Neural cell (in vitro differentiated cells): ENCODE results near the gene NAALAD2. TPM values are rescaled to one million over a fixed set of nuclear protein-coding genes. Genes with fewer than 3 reads are reported as not detected.

Experiments
- H2AFZ ChIP-seq: fragments of 200-600, 300-800 bp; sonication (generic), shearing (Covaris generic); 2 replicates; pipeline ENCODE4 v1.6.0; 2014; ENCODE audit warnings: low read depth, mild to moderate bottlenecking, antibody characterized with exemption, low read length, moderate library complexity
- H3F3A ChIP-seq: fragments of 200-600 bp; shearing (Covaris generic); 2 replicates; pipeline ENCODE4 v1.6.1; 2016; ENCODE audit warnings: mild to moderate bottlenecking, moderate library complexity, mixed read lengths, antibody characterized with exemption, low read length; ENCODE audit not compliant: insufficient read depth, poor library complexity, severe bottlenecking
- H3K27ac ChIP-seq: fragments of 200-600, 300-800 bp; sonication (generic), shearing (Covaris generic); 2 replicates; pipeline ENCODE4 v1.5.1; 2014; ENCODE audit warnings: mild to moderate bottlenecking, low read length, moderate library complexity
- H3K27me3 ChIP-seq: fragments of 300-800, 200-600 bp; sonication (generic), shearing (Covaris generic); 2 replicates; pipeline ENCODE4 v1.6.0; 2014; ENCODE audit warnings: mild to moderate bottlenecking, low read depth, low read length, moderate library complexity; ENCODE audit not compliant: insufficient read depth
- H3K36me3 ChIP-seq: fragments of 300-800, 200-600 bp; sonication (generic), shearing (Covaris generic); 2 replicates; pipeline ENCODE4 v1.5.1; 2014; ENCODE audit warnings: mild to moderate bottlenecking, antibody characterized with exemption, low read length, moderate library complexity; ENCODE audit not compliant: insufficient read depth
- H3K4me2 ChIP-seq: fragments of 300-800, 200-600 bp; sonication (generic), shearing (Covaris generic); 2 replicates; pipeline ENCODE4 v1.6.0; 2014; ENCODE audit warnings: mild to moderate bottlenecking, low read length
- H3K4me3 ChIP-seq: fragments of 300-800, 200-600 bp; sonication (generic), shearing (Covaris generic); 2 replicates; pipeline ENCODE4 v1.5.1; 2014; ENCODE audit warnings: mild to moderate bottlenecking, low read length, moderate library complexity
- H3K79me2 ChIP-seq: fragments of 200-600 bp; shearing (Covaris generic); replicated peaks from 2 replicates; pipeline ENCODE4 v1.6.0; 2014; ENCODE audit warnings: mild to moderate bottlenecking, low read length, moderate library complexity; ENCODE audit not compliant: insufficient read depth
- H3K9ac ChIP-seq: fragments of 300-800, 200-600 bp; sonication (generic), shearing (Covaris generic); 2 replicates; pipeline ENCODE4 v1.6.1; 2016; ENCODE audit warnings: mild to moderate bottlenecking, low read length, mixed read lengths
- H3K9me2 ChIP-seq: fragments of 200-600 bp; shearing (Covaris generic); 2 replicates; pipeline ENCODE4 v1.6.1; 2016; ENCODE audit warnings: mild to moderate bottlenecking, low read length, mixed read lengths; ENCODE audit not compliant: insufficient read depth
- H3K9me3 ChIP-seq: fragments of 200-600, 300-800 bp; sonication (generic), shearing (Covaris generic); 2 replicates; pipeline ENCODE4 v1.6.1; 2016; ENCODE audit warnings: mild to moderate bottlenecking, mixed run types, low read length, moderate library complexity, mixed read lengths
- H4K20me1 ChIP-seq: fragments of 200-600 bp; shearing (Covaris generic); 2 replicates; pipeline ENCODE4 v1.6.1; 2016; ENCODE audit warnings: mild to moderate bottlenecking, mixed run types; ENCODE audit not compliant: insufficient read depth
- EP300 ChIP-seq: fragments of 450-650 bp; conservative IDR thresholded peaks from 2 replicates; pipeline ENCODE4 v1.6.1; 2014; ENCODE audit warnings: antibody characterized with exemption, mild to moderate bottlenecking, moderate library complexity; ENCODE audit not compliant: poor library complexity, severe bottlenecking
- EZH2 ChIP-seq: fragments of 200-600, 300-800 bp; shearing (Covaris generic), sonication (generic); IDR thresholded peaks from 2 replicates; pipeline ENCODE4 v1.6.1; 2014; ENCODE audit warnings: antibody characterized with exemption, low read length, borderline replicate concordance, mild to moderate bottlenecking; ENCODE audit not compliant: insufficient read depth, poor library complexity, severe bottlenecking
- MXI1 ChIP-seq: fragments of 450-650 bp; conservative IDR thresholded peaks from 2 replicates; pipeline ENCODE4 v1.6.1; 2014; ENCODE audit warnings: antibody characterized with exemption, mild to moderate bottlenecking; ENCODE audit not compliant: poor library complexity, severe bottlenecking
- POLR2AphosphoS5 ChIP-seq: IDR thresholded peaks from 2 replicates; pipeline ENCODE4 v1.6.1; 2012
- RAD21 ChIP-seq: fragments of 450-650 bp; conservative IDR thresholded peaks from 2 replicates; pipeline ENCODE4 v1.6.1; 2014; ENCODE audit warnings: antibody characterized with exemption, mild to moderate bottlenecking, moderate library complexity
- REST ChIP-seq: IDR thresholded peaks from 2 replicates; pipeline ENCODE4 v1.6.1; 2012; ENCODE audit warnings: borderline replicate concordance
- SMC3 ChIP-seq: fragments of 450-650 bp; conservative IDR thresholded peaks from 2 replicates; pipeline ENCODE4 v1.6.1; 2014; ENCODE audit warnings: antibody characterized with exemption, mild to moderate bottlenecking, moderate library complexity; ENCODE audit not compliant: poor library complexity
- TAF1 ChIP-seq: IDR thresholded peaks from 2 replicates; pipeline ENCODE4 v1.6.1; 2012; ENCODE audit warnings: low read depth
- polyA plus RNA-seq: library from polyadenylated mRNA; depleted of rRNA; stranded (reverse); fragments of >200 nt; gene quantifications from 2 replicates; pipeline ENCODE4 v1.2.3, GENCODE V29; 2014
- TF ChIP-seq, protein P1 (sequence below): fragments of 450-650 bp; IDR thresholded peaks from 2 replicates; pipeline ENCODE4 v1.5.1; 2014; ENCODE audit warnings: antibody characterized with exemption, mild to moderate bottlenecking, moderate library complexity; ENCODE audit not compliant: poor library complexity, severe bottlenecking

Gene NAALAD2
- polyA plus RNA-seq, 1 donor from 2014 or later, result 19.4 TPM

- TF ChIP-seq RAD21 (no peak), TAF1 (no peak), REST (no peak), POLR2AphosphoS5 (no peak)
- TF ChIP-seq, protein P1, sequence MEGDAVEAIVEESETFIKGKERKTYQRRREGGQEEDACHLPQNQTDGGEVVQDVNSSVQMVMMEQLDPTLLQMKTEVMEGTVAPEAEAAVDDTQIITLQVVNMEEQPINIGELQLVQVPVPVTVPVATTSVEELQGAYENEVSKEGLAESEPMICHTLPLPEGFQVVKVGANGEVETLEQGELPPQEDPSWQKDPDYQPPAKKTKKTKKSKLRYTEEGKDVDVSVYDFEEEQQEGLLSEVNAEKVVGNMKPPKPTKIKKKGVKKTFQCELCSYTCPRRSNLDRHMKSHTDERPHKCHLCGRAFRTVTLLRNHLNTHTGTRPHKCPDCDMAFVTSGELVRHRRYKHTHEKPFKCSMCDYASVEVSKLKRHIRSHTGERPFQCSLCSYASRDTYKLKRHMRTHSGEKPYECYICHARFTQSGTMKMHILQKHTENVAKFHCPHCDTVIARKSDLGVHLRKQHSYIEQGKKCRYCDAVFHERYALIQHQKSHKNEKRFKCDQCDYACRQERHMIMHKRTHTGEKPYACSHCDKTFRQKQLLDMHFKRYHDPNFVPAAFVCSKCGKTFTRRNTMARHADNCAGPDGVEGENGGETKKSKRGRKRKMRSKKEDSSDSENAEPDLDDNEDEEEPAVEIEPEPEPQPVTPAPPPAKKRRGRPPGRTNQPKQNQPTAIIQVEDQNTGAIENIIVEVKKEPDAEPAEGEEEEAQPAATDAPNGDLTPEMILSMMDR, result no peak
Measured at GRCh38 chr11:90100431-90100830, 34.0 kb upstream of the NAALAD2 start.

DNA sequence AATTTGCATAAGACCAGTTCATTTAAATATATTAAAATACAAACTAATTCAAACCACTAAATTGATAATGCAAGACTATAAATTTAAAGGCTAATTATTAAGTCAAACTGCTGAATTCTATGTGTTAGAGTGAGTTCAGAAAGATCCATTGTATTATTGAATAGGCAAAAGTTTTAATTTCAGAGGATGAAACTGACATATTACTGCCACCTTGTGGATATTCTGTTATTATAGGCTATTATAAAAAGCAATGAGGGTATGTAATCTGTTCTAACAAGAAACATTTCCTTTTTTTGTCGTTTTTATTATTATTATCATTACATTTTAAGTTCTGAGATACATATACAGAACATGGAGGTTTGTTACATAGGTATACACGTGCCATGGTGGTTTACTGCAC is 20.9 kb upstream of the NAALAD2 start:
- Histone ChIP-seq H4K20me1 (no peaks in the 10 kb centered on the region), H3F3A (no peaks in the 10 kb centered on the region), H3K9ac (no peak overlapping the region), H3K4me3 (no peak overlapping the region), H3K4me2 (no peak overlapping the region), H3K27ac (no peak overlapping the region), H2AFZ (no peak overlapping the region), H3K9me3 (no peaks in the 10 kb centered on the region), H3K27me3 (no peaks in the 10 kb centered on the region), H3K79me2 (no peaks in the 10 kb centered on the region), H3K9me2 (no peaks in the 10 kb centered on the region), H3K36me3 (no peaks in the 10 kb centered on the region)
- TF ChIP-seq EP300, result no peak
- no peak for TF ChIP-seq TAF1
- TF ChIP-seq RAD21, result peak; percentile 66
- TF ChIP-seq, protein P1, result peak; percentile 68
- TF ChIP-seq REST, result no peak
- TF ChIP-seq EZH2, result no peak
- no peak for TF ChIP-seq MXI1
- TF ChIP-seq POLR2AphosphoS5, result no peak
- TF ChIP-seq SMC3, result peak; percentile 73

More at GRCh38 chr11:90100431-90100830, 34.0 kb upstream of the NAALAD2 start:
- no peaks in the 10 kb centered on the region for H3K27me3 ChIP-seq
- H3K27ac ChIP-seq, result no peak overlapping the region
- no peaks in the 10 kb centered on the region for H3K79me2 ChIP-seq
- no peak overlapping the region for H3K4me3 ChIP-seq
- no peaks in the 10 kb centered on the region for H3K9me2 ChIP-seq
- H3K9ac ChIP-seq, result no peak overlapping the region
- H3K9me3 ChIP-seq, result no peaks in the 10 kb centered on the region
- no peaks in the 10 kb centered on the region for H3K36me3 ChIP-seq
- no peaks in the 10 kb centered on the region for H4K20me1 ChIP-seq
- H3K4me2 ChIP-seq, result no peak overlapping the region
- no peaks in the 10 kb centered on the region for H3F3A ChIP-seq
- H2AFZ ChIP-seq, result no peak overlapping the region
